ENCODE results near the gene ZNF467.

GRCh38 chr7:149760538-149760937 is 12.8 kb downstream of the ZNF467 start:
- TF ChIP-seq CTCF (IDR thresholded peaks at IDR 0.05) (no peak), EZH2phosphoT487 (IDR thresholded peaks at IDR 0.05) (no peak), EZH2 (IDR thresholded peaks at IDR 0.05) (no peak)
